GM18508 (cell line): ENCODE results near the gene C11orf52.

Experiments
- ATAC-seq: cut with Tn5 transposase; IDR thresholded peaks from one replicate; pipeline ENCODE4 v1.9.1; 2021; ENCODE audit warnings: moderate number of reproducible peaks; ENCODE audit not compliant: insufficient read depth, unreplicated experiment

The C11orf52 gene

GRCh38 chr11:111969344-111969743, 50.6 kb downstream of the C11orf52 start:
- ATAC-seq: no peak

GRCh38 chr11:111974446-111974845, 55.7 kb downstream of the C11orf52 start:
- no peak for ATAC-seq

- no peak for ATAC-seq
Observed at GRCh38 chr11:111975076-111975806, 56.5 kb downstream of the C11orf52 start.

- no peak for ATAC-seq
Observed at GRCh38 chr11:111976119-111976766, 57.5 kb downstream of the C11orf52 start.
